ENCODE data around the gene KLF15. TPM values are rescaled to one million over a fixed set of nuclear protein-coding genes. Genes with fewer than 3 reads are reported as not detected.

The KLF15 gene
- total RNA-seq, 4 donors from 2014 or later, result 138 to 234 (median 176) TPM

DNA sequence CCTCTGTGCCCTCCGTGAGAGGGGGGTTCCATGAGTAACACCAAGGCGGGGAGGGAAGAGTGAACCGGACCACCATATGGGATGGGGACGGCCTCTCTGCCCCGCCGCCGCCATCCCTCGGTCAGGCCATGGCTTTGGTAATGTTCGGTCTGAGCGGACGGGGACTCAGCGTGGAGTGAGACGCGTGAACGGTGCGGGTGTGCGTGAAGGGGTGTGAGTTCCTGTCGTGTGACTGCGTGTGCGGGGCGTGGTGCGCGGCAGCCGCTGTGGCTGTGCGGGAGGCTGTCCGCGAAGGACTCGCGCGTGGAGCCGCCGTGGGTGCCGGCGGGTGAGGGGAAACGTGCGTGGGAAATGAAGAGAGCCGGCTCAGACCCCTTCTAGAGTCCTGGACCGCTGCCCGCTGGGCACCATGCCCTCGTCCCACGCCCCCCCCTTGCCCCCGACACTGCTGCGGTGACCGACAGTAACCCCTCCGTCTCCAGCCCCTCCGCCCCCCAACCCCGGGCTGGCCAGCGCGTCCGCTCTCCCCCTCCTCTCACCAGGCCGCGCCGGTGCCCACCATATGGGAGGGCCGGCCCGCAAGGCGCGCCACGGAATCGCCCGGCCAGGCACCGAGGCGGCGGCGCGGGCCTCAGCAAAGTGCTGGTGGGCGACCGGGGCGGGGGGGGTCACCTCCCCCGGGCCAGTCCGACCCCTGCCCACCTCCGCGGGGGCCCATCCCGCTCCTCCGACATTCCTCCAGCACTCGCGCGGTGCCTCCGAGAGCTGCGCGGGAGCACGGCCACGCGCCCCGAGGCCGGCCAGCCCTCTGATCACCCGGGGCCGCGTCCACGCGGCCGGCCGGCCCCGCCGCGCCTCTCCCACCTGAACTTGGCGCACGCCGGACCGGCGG, 589 bp downstream of the KLF15 start:
- Histone ChIP-seq H3K27me3 (peaks cover 0 to 6% of the 10 kb centered on the region in 2 donors), H3K27ac (peak overlapping the region; percentile 97 to 100 (median 99)), H3K9me3 (peaks cover 0 to 8% (median 0%) of the 10 kb centered on the region in 4 donors), H3K36me3 (peaks cover 0 to 15% (median 4%) of the 10 kb centered on the region in 3 donors), H3K4me1 (peaks cover 0 to 50% (median 39%) of the 10 kb centered on the region in 4 donors), H3K4me3 (peak overlapping the region; percentile 64 to 97 (median 94))
- TF ChIP-seq, protein P1, sequence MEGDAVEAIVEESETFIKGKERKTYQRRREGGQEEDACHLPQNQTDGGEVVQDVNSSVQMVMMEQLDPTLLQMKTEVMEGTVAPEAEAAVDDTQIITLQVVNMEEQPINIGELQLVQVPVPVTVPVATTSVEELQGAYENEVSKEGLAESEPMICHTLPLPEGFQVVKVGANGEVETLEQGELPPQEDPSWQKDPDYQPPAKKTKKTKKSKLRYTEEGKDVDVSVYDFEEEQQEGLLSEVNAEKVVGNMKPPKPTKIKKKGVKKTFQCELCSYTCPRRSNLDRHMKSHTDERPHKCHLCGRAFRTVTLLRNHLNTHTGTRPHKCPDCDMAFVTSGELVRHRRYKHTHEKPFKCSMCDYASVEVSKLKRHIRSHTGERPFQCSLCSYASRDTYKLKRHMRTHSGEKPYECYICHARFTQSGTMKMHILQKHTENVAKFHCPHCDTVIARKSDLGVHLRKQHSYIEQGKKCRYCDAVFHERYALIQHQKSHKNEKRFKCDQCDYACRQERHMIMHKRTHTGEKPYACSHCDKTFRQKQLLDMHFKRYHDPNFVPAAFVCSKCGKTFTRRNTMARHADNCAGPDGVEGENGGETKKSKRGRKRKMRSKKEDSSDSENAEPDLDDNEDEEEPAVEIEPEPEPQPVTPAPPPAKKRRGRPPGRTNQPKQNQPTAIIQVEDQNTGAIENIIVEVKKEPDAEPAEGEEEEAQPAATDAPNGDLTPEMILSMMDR (IDR thresholded peaks at IDR 0.05), result no peak
- TF ChIP-seq POLR2A (IDR thresholded peaks at IDR 0.05) (no peak), EP300 (IDR thresholded peaks at IDR 0.05) (no peak)
- no peak for DNase-seq (ENCODE audit: low spot score in 2 of 2)
- WGBS, 2 donors, result 1% methylated on average over 32 to 46 of the region's 100 CpGs

- Histone ChIP-seq H3K4me3 (peak overlapping the region; percentile 64 to 97 (median 94)), H3K36me3 (peaks cover 0 to 22% (median 9%) of the 10 kb centered on the region in 3 donors), H3K4me1 (peaks cover 0 to 58% (median 46%) of the 10 kb centered on the region in 4 donors), H3K27me3 (peaks cover 0 to 6% of the 10 kb centered on the region in 2 donors), H3K9me3 (peaks cover 0 to 8% (median 0%) of the 10 kb centered on the region in 4 donors), H3K27ac (peak overlapping the region; percentile 97 to 100 (median 99))
- peak; percentile 39 to 75 for TF ChIP-seq POLR2A (IDR thresholded peaks at IDR 0.05)
- TF ChIP-seq, protein P1 (IDR thresholded peaks at IDR 0.05), result peak in 1 of 5 experiments; percentile 58
- TF ChIP-seq EP300 (IDR thresholded peaks at IDR 0.05), result peak; percentile 99 to 100
- DNase-seq (ENCODE audit: low spot score in 2 of 2), result peak; percentile 97 to 99
- WGBS, 2 donors, result 1 to 6% methylated on average over 15 to 18 of the region's 32 CpGs
Observed at GRCh38 chr3:126355777-126356372, 1.3 kb downstream of the KLF15 start.

DNA sequence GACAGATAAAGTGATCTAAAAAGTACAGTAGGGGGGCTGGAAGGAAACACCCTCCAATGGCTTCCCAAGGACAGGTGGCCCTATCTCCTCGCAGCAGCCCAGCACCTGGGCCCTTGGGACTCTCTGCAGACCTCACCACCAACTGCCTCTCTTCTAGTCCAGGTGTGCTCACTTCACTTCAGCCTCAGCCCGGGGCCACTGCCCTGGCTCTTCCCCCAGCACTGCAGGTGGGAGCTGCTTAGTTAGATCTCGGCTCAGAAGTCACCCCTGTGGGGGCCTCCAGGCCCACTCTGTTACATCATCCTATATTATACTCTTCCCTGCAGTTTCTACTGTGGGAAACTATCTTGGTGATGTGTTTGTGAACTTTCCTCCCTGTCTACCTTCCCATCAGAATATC, 2.0 kb downstream of the KLF15 start:
- H3K36me3 ChIP-seq, result peaks cover 0 to 29% (median 9%) of the 10 kb centered on the region in 3 donors
- peak in 1 of 2 donors; percentile 12 for DNase-seq (ENCODE audit: low spot score in 2 of 2)
- peaks cover 0 to 64% (median 49%) of the 10 kb centered on the region in 4 donors for H3K4me1 ChIP-seq
- no peak for TF ChIP-seq POLR2A (IDR thresholded peaks at IDR 0.05)
- no peak for TF ChIP-seq EP300 (IDR thresholded peaks at IDR 0.05)
- TF ChIP-seq, protein P1 (IDR thresholded peaks at IDR 0.05), result no peak
- peaks cover 0 to 8% (median 0%) of the 10 kb centered on the region in 4 donors for H3K9me3 ChIP-seq
- H3K4me3 ChIP-seq, result peak overlapping the region; percentile 28 to 97 (median 46)
- WGBS, 2 donors, result 39 to 53% methylated on average over 3 of the region's 3 CpGs
- H3K27me3 ChIP-seq, result peaks cover 0 to under 1% of the 10 kb centered on the region in 2 donors
- H3K27ac ChIP-seq, result peak overlapping the region; percentile 94 to 100 (median 98)

GRCh38 chr3:126354776-126355175, 2.4 kb downstream of the KLF15 start:
- TF ChIP-seq EP300 (IDR thresholded peaks at IDR 0.05), result no peak
- TF ChIP-seq, protein P1 (IDR thresholded peaks at IDR 0.05), result no peak
- no peak for TF ChIP-seq POLR2A (IDR thresholded peaks at IDR 0.05)
- Histone ChIP-seq H3K27me3 (no peaks in the 10 kb centered on the region), H3K36me3 (peaks cover 0 to 33% (median 9%) of the 10 kb centered on the region in 3 donors), H3K4me3 (peak overlapping the region; percentile 28 to 97 (median 46)), H3K9me3 (peaks cover 0 to 8% (median 0%) of the 10 kb centered on the region in 4 donors), H3K4me1 (peaks cover 0 to 69% (median 52%) of the 10 kb centered on the region in 4 donors), H3K27ac (peak overlapping the region; percentile 94 to 100 (median 98))
- 66 to 79% methylated on average over 7 of the region's 7 CpGs for whole genome bisulfite sequencing, 2 donors
- peak in 1 of 2 donors; percentile 14 for DNase-seq (ENCODE audit: low spot score in 2 of 2)
